ENCODE measurements around the gene RSPH10B.
"Not testable (repeated sequence)": the region's sequence is repeated elsewhere in the genome, so short reads cannot be mapped to it uniquely, and the experiment has no call there.

- TF ChIP-seq CTCF (IDR thresholded peaks at IDR 0.05 in 8 of 11, conservative IDR thresholded peaks at IDR 0.05 in 3 of 11); POLR2AphosphoS5 (IDR thresholded peaks at IDR 0.05); POLR2A (IDR thresholded peaks at IDR 0.05): not testable (repeated sequence)
These were observed 6.7 kb downstream of the RSPH10B start for GRCh38 chr7:5963810-5964209.
